ENCODE data around the gene TMEM143. TPM values are rescaled to one million over a fixed set of nuclear protein-coding genes. Genes with fewer than 3 reads are reported as not detected.

Gene TMEM143
- total and polyA plus RNA-seq, 2 of the 8 experiments (the other 6 are each of a cell fraction or from before 2014, with no cell fraction given): 14.2 to 19.1 TPM

GRCh38 chr19:48333467-48334384, 30.0 kb downstream of the TMEM143 start (continued):
- TF ChIP-seq SP2 (IDR thresholded peaks at IDR 0.05; ENCODE audit: low read length) (no peak), TEAD4 (IDR thresholded peaks at IDR 0.05; ENCODE audit: low read depth, low read length) (no peak), CBX5 (IDR thresholded peaks at IDR 0.05; ENCODE audit: low read depth, low read length) (no peak), FOSL1 (IDR thresholded peaks at IDR 0.05; ENCODE audit: insufficient read depth, low read depth, low read length) (no peak), EGR1 (IDR thresholded peaks at IDR 0.05; ENCODE audit: borderline replicate concordance, low read depth, low read length) (no peak), ASH2L (IDR thresholded peaks at IDR 0.05; ENCODE audit: low read length) (peak; percentile 42), TBP (IDR thresholded peaks at IDR 0.05; ENCODE audit: low read depth, low read length) (no peak), RFX5 (IDR thresholded peaks at IDR 0.05; ENCODE audit: borderline replicate concordance, low read depth, low read length) (no peak), CREB1 (IDR thresholded peaks at IDR 0.05) (peak; percentile 38; the same call in 1 of the 2 replicates), SAP30 (IDR thresholded peaks at IDR 0.05; ENCODE audit: insufficient read depth, insufficient replicate concordance, low read length) (no peak), CTBP2 (IDR thresholded peaks at IDR 0.05; ENCODE audit: borderline replicate concordance, insufficient read depth, insufficient read length, low read length) (no peak)
